GM10266 (cell line): Measurements from ENCODE around the gene DPH7.

Source experiments
- DNase-seq: peaks from one replicate; pipeline ENCODE4 v3.0.0; 2012; ENCODE audit errors: extremely low spot score
- TF ChIP-seq, protein P1 (sequence below): IDR thresholded peaks from 2 replicates; pipeline ENCODE4 v1.5.1; 2012; ENCODE audit warnings: mild to moderate bottlenecking, low read depth; ENCODE audit not compliant: control insufficient read depth, insufficient read depth; ENCODE audit errors: missing control alignments

DPH7 gene

DNA sequence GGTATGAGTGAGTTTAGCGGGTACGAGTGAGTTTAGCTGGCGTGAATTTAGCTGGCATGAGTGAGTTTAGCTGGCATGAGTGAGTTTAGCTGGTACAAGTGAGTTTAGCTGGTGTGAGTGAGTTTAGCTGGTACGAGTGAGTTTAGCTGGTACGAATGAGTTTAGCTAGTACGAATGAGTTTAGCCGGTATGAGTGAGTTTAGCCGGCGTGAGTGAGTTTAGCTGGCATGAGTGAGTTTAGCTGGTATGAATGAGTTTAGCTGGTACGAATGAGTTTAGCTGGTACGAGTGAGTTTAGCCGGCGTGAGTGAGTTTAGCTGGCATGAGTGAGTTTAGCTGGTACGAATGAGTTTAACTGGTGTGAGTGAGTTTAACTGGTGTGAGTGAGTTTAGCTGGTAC, 69.5 kb downstream of the DPH7 start:
- no peak for DNase-seq
- TF ChIP-seq, protein P1, sequence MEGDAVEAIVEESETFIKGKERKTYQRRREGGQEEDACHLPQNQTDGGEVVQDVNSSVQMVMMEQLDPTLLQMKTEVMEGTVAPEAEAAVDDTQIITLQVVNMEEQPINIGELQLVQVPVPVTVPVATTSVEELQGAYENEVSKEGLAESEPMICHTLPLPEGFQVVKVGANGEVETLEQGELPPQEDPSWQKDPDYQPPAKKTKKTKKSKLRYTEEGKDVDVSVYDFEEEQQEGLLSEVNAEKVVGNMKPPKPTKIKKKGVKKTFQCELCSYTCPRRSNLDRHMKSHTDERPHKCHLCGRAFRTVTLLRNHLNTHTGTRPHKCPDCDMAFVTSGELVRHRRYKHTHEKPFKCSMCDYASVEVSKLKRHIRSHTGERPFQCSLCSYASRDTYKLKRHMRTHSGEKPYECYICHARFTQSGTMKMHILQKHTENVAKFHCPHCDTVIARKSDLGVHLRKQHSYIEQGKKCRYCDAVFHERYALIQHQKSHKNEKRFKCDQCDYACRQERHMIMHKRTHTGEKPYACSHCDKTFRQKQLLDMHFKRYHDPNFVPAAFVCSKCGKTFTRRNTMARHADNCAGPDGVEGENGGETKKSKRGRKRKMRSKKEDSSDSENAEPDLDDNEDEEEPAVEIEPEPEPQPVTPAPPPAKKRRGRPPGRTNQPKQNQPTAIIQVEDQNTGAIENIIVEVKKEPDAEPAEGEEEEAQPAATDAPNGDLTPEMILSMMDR, result no peak

- TF ChIP-seq, protein P1, result no peak
- DNase-seq, result no peak
These were observed 72.0 kb downstream of the DPH7 start for GRCh38 chr9:137506702-137507171.

GRCh38 chr9:137506274-137506673, 72.5 kb downstream of the DPH7 start:
- TF ChIP-seq, protein P1, result no peak
- no peak for DNase-seq

DNA sequence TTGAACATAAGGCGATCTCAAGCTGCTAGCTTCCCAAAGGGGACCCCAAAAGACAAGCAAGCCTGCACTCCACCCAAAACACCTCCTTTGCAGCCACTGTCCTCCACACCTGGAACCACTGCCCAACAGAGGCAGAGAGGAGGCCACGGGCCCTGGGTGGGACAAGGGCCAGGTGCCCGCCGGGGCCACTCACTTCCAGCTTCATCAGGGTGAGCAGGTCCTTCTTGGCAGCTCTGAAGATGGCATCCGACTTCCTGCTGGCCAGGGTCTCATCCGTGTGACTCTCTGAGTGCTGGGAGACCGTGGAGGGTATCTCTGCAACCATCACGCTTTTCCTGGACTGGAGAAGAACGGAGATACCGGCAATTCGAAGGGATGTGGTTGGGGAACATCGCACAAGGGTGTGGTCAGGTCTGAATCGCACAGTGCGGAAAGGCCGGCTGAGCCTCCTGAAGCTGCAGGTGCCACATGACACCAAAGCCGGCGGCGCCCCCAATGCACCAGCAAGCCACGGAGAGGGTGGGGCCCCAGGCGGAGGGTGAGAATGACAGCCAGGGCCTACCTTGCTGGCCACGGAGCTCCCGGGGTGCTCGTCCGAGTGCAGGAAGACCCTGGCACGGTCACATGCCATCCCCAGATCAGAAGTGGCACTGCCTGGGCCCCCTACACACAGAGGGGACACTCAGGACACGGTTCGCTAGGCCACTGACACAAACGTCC, 73.1 kb downstream of the DPH7 start:
- TF ChIP-seq, protein P1, result no peak
- DNase-seq, result no peak
